Cardiac fibroblast (primary cell): ENCODE results near the gene PCSK5.

Source experiments
- DNase-seq, 2 donors: peaks; one replicate each; pipeline versions ENCODE4 v3.0.0 to v3.0.0-alpha.2; 2010; ENCODE audit warnings: low read depth in 2 of 2
- H3K4me3 ChIP-seq, 2 donors: replicated peaks in 1 of 2; 1 replicate in 1 of 2; 2 replicates in 1 of 2; pipeline ENCODE4 v1.5.1; 2011; ENCODE audit warnings: low read depth in 2 of 2, low read length in 2 of 2, mild to moderate bottlenecking in 2 of 2, moderate library complexity in 1 of 2
- CTCF ChIP-seq: IDR thresholded peaks from one replicate; pipeline ENCODE4 v1.5.1; 2011; ENCODE audit warnings: low read depth, mild to moderate bottlenecking, low read length, inconsistent platforms

Gene PCSK5

GRCh38 chr9:76095585-76095984 is 205.1 kb downstream of the PCSK5 start:
- no peak for DNase-seq
- no peak for TF ChIP-seq CTCF
- no peak overlapping the region for H3K4me3 ChIP-seq

- no peak for TF ChIP-seq CTCF
- no peak overlapping the region for H3K4me3 ChIP-seq
- DNase-seq = no peak
Observed at GRCh38 chr9:76099516-76099915, 209.0 kb downstream of the PCSK5 start.

- no peak overlapping the region for H3K4me3 ChIP-seq
- no peak for DNase-seq
- TF ChIP-seq CTCF = no peak
Observed at GRCh38 chr9:76101075-76101474, 210.6 kb downstream of the PCSK5 start.

- TF ChIP-seq CTCF = no peak
- DNase-seq = peak in 1 of 2 donors; percentile 2
- H3K4me3 ChIP-seq = no peak overlapping the region
Observed at GRCh38 chr9:76101491-76101890, 211.0 kb downstream of the PCSK5 start.

- no peak overlapping the region for H3K4me3 ChIP-seq
- TF ChIP-seq CTCF = no peak
- no peak for DNase-seq
Observed at GRCh38 chr9:76101947-76102346, 211.5 kb downstream of the PCSK5 start.

GRCh38 chr9:76103531-76104315 is 213.2 kb downstream of the PCSK5 start:
- no peak overlapping the region for H3K4me3 ChIP-seq
- no peak for TF ChIP-seq CTCF
- no peak for DNase-seq

GRCh38 chr9:76107482-76107881 is 217.0 kb downstream of the PCSK5 start:
- no peak overlapping the region for H3K4me3 ChIP-seq
- peak; percentile 13 to 37 for DNase-seq
- no peak for TF ChIP-seq CTCF
